GM23248 (cell line): Measurements from ENCODE around the gene CFAP20DC. TPM values are rescaled to one million over a fixed set of nuclear protein-coding genes. Genes with fewer than 3 reads are reported as not detected.
"Not testable (repeated sequence)": the region's sequence is repeated elsewhere in the genome, so short reads cannot be mapped to it uniquely, and the experiment has no call there.

Experiments used
- DNase-seq: peaks from one replicate; pipeline ENCODE4 v3.0.0-alpha.2; 2015
- H2AFZ ChIP-seq: fragments of 200-600 bp; sonication (generic); 2 replicates; pipeline ENCODE4 v1.6.1; 2016; ENCODE audit warnings: antibody characterized with exemption
- H3F3A ChIP-seq: fragments of 200-600 bp; sonication (generic); 2 replicates; pipeline ENCODE4 v1.6.1; 2016; ENCODE audit warnings: mild to moderate bottlenecking, antibody characterized with exemption, mixed run types; ENCODE audit not compliant: insufficient read depth
- H3K27ac ChIP-seq: fragments of 200-600 bp; sonication (generic); 2 replicates; pipeline ENCODE4 v1.5.1; 2016; ENCODE audit warnings: mild to moderate bottlenecking
- H3K27me3 ChIP-seq: fragments of 200-600 bp; sonication (generic); replicated peaks from 2 replicates; pipeline ENCODE4 v1.6.1; 2016; ENCODE audit warnings: mild to moderate bottlenecking; ENCODE audit not compliant: insufficient read depth
- H3K36me3 ChIP-seq: fragments of 200-600 bp; sonication (generic); 2 replicates; pipeline ENCODE4 v1.6.1; 2016; ENCODE audit warnings: low read depth, mild to moderate bottlenecking
- H3K4me1 ChIP-seq: fragments of 200-600 bp; sonication (generic); 2 replicates; pipeline ENCODE4 v1.6.1; 2016; ENCODE audit warnings: mild to moderate bottlenecking; ENCODE audit not compliant: insufficient read depth
- H3K4me2 ChIP-seq: fragments of 200-600 bp; sonication (generic); one replicate; pipeline ENCODE4 v1.6.1; 2016; ENCODE audit warnings: mild to moderate bottlenecking; ENCODE audit not compliant: unreplicated experiment
- H3K4me3 ChIP-seq: fragments of 200-600 bp; sonication (generic); 2 replicates; pipeline ENCODE4 v1.5.1; 2016; ENCODE audit warnings: mild to moderate bottlenecking
- H3K79me2 ChIP-seq: fragments of 200-600 bp; sonication (generic); 2 replicates; pipeline ENCODE4 v1.6.1; 2016; ENCODE audit warnings: mild to moderate bottlenecking; ENCODE audit not compliant: insufficient read depth
- H3K9ac ChIP-seq: fragments of 200-600 bp; sonication (generic); 2 replicates; pipeline ENCODE4 v1.6.1; 2016; ENCODE audit warnings: mild to moderate bottlenecking
- H3K9me2 ChIP-seq: fragments of 200-600 bp; sonication (generic); 2 replicates; pipeline ENCODE4 v1.6.1; 2016; ENCODE audit warnings: mixed run types, mild to moderate bottlenecking, moderate library complexity; ENCODE audit not compliant: insufficient read depth
- H3K9me3 ChIP-seq: fragments of 200-600 bp; sonication (generic); one replicate; pipeline ENCODE4 v1.6.1; 2017; ENCODE audit warnings: low read depth
- H4K20me1 ChIP-seq: fragments of 200-600 bp; sonication (generic); 2 replicates; pipeline ENCODE4 v1.6.0; 2016; ENCODE audit not compliant: insufficient read depth
- EZH2 ChIP-seq: fragments of 200-600 bp; sonication (generic); IDR thresholded peaks from 2 replicates; pipeline ENCODE4 v1.6.1; 2018; ENCODE audit warnings: antibody characterized with exemption, mild to moderate bottlenecking; ENCODE audit not compliant: insufficient read depth, poor library complexity, severe bottlenecking
- EZH2phosphoT487 ChIP-seq: fragments of 200-600 bp; sonication (generic); IDR thresholded peaks from 2 replicates; pipeline ENCODE4 v1.6.1; 2018; ENCODE audit warnings: antibody characterized with exemption, moderate library complexity, mild to moderate bottlenecking, low read depth; ENCODE audit not compliant: insufficient read depth
- WGBS, 2 experiments: methylation state at CpG; one replicate each; pipeline ENCODE4 v1.1.6; 2015 to 2017; ENCODE audit warnings: low lambda C conversion rate in 2 of 2, low coverage in 1 of 2; ENCODE audit errors: missing lambda C conversion rate in 2 of 2; 5-methylcytosine and 5-hydroxymethylcytosine counted together
- in situ Hi-C: fragments of 300-500 bp; cut with MboI; formaldehyde crosslinking; loops from 2 replicates; pipeline ENCODE4 v1.15.0; 2020
- polyA plus RNA-seq: library from polyadenylated mRNA; unstranded; fragments of >200 nt; fragmentation: Nextera tagmentation; extraction: Ambion mirVana; gene quantifications from 2 replicates; pipeline ENCODE4 v1.2.1, GENCODE V29; 2016
- total RNA-seq: library from RNA; depleted of rRNA; stranded (reverse); fragments of >200 nt; shearing (Covaris generic); gene quantifications from 2 replicates; pipeline ENCODE4 v1.2.3, GENCODE V29; 2014

CFAP20DC gene
- total and polyA plus RNA-seq, 2 experiments from 2014 or later = 1.9 to 2.9 TPM

- 0 out of 2 replicates have a peak, but pooled peaks cover 8% of the 10 kb centered on the region for H3K27me3 ChIP-seq
- no peak overlapping the region for H2AFZ ChIP-seq
- no peak for TF ChIP-seq EZH2
- no peak for TF ChIP-seq EZH2phosphoT487
- H3K4me1 ChIP-seq = no peaks in the 10 kb centered on the region
- H3K9me2 ChIP-seq = no peaks in the 10 kb centered on the region
- no peak overlapping the region for H3K9ac ChIP-seq
- H3K4me2 ChIP-seq = no peak overlapping the region
- DNase-seq = no peak
- H3K79me2 ChIP-seq = no peaks in the 10 kb centered on the region
- H3K9me3 ChIP-seq = no peaks in the 10 kb centered on the region
- in situ Hi-C loops = no loop called here
- H3K27ac ChIP-seq = no peak overlapping the region
- no peaks in the 10 kb centered on the region for H3F3A ChIP-seq
- no peaks in the 10 kb centered on the region for H3K36me3 ChIP-seq
- H3K4me3 ChIP-seq = no peak overlapping the region
- no peaks in the 10 kb centered on the region for H4K20me1 ChIP-seq
These were observed 351.6 kb downstream of the CFAP20DC start for GRCh38 chr3:58698246-58698645.

- no peak for TF ChIP-seq EZH2phosphoT487
- no peak for TF ChIP-seq EZH2
- no peaks in the 10 kb centered on the region for H3K9me2 ChIP-seq
- no peaks in the 10 kb centered on the region for H3K79me2 ChIP-seq
- H3K4me2 ChIP-seq = no peak overlapping the region
- H3K27ac ChIP-seq = no peak overlapping the region
- H3K27me3 ChIP-seq = 0 out of 2 replicates have a peak, but pooled peaks cover 8% of the 10 kb centered on the region
- no peaks in the 10 kb centered on the region for H3K4me1 ChIP-seq
- in situ Hi-C loops = no loop called here
- no peaks in the 10 kb centered on the region for H3F3A ChIP-seq
- H4K20me1 ChIP-seq = no peaks in the 10 kb centered on the region
- no peaks in the 10 kb centered on the region for H3K9me3 ChIP-seq
- H3K4me3 ChIP-seq = no peak overlapping the region
- no peaks in the 10 kb centered on the region for H3K36me3 ChIP-seq
- no peak overlapping the region for H2AFZ ChIP-seq
- DNase-seq = no peak
- no peak overlapping the region for H3K9ac ChIP-seq
These were observed 352.3 kb downstream of the CFAP20DC start for GRCh38 chr3:58697561-58697960.

- 15 to 30% methylated on average over 3 of the region's 3 CpGs for WGBS, 2 experiments
- H3K9me3 ChIP-seq, H3K27me3 ChIP-seq, H3K27ac ChIP-seq, H2AFZ ChIP-seq, H3K9me2 ChIP-seq, DNase-seq, H3F3A ChIP-seq, H3K4me3 ChIP-seq, H4K20me1 ChIP-seq, H3K9ac ChIP-seq, in situ Hi-C loops, H3K36me3 ChIP-seq, H3K79me2 ChIP-seq, H3K4me2 ChIP-seq, H3K4me1 ChIP-seq: not testable (repeated sequence)
These were observed 353.0 kb downstream of the CFAP20DC start for GRCh38 chr3:58696813-58697212.

- Histone ChIP-seq H3K9me3 (no peaks in the 10 kb centered on the region), H2AFZ (no peak overlapping the region), H3K27me3 (0 out of 2 replicates have a peak, but pooled peaks cover under 1% of the 10 kb centered on the region), H3K27ac (no peak overlapping the region), H3K4me1 (no peaks in the 10 kb centered on the region), H3F3A (no peaks in the 10 kb centered on the region), H3K9ac (no peak overlapping the region), H3K36me3 (no peaks in the 10 kb centered on the region), H3K4me2 (no peak overlapping the region), H3K4me3 (no peak overlapping the region), H4K20me1 (no peaks in the 10 kb centered on the region), H3K79me2 (no peaks in the 10 kb centered on the region), H3K9me2 (no peaks in the 10 kb centered on the region)
- in situ Hi-C loops = no loop called here
- TF ChIP-seq EZH2 (no peak), EZH2phosphoT487 (no peak)
- 0 to 7% methylated on average over 1 of the region's 1 CpG for WGBS, 2 experiments
- no peak for DNase-seq
These were observed 353.7 kb downstream of the CFAP20DC start for GRCh38 chr3:58696093-58696492.

GRCh38 chr3:58695284-58695683, 354.5 kb downstream of the CFAP20DC start:
- 5 to 8% methylated on average over 4 of the region's 4 CpGs for WGBS, 2 experiments

More at GRCh38 chr3:58695284-58695683, 354.5 kb downstream of the CFAP20DC start:
- H3K4me2 ChIP-seq, H3F3A ChIP-seq, H3K27ac ChIP-seq, H2AFZ ChIP-seq, in situ Hi-C loops, H4K20me1 ChIP-seq, H3K4me1 ChIP-seq, H3K4me3 ChIP-seq, H3K27me3 ChIP-seq, DNase-seq, H3K36me3 ChIP-seq, H3K9me2 ChIP-seq, H3K9ac ChIP-seq, H3K79me2 ChIP-seq, H3K9me3 ChIP-seq: not testable (repeated sequence)
